NCI-H2081 treated with DMSO at 0.1 percent for 48 hours (cell line): Measurements from ENCODE around the gene ABCF3.

Source experiments
- DNase-seq: peaks from one replicate; lab custom pipeline; 2025; lab: John Stamatoyannopoulos, UW

ABCF3 gene

DNA sequence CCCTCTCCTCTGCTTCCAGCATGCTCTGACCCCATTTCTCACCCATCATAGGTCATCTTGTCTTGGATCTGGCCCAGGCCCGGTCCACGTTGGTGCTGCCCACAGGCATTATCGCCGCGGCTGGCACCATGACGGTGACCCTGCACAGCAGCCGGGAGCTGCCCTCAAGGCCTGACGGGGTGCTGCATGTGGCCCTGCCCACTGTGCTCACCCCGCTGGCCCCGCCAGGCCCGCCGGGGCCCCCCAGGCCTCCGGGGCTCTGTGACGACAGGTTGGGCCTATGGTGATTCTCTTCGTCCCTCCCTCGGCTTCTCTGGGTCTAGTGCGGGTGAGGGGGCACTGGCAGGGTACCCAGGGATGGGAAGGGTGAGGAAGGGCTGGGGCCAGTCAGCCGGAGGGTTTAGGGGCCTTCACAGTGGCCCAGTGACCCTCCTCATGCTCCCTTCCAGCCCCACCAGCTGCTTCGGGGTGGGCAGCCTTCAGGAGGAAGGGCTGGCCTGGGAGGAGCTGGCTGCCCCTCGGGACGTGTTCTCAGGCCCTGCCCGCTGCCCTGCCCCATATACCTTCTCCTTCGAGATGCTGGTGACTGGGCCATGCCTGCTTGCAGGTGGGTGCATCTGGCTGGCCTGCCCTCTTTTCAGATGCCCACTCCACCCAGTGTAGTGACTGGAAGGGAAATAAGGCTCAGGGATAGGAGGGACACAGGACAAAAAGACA is 47.3 kb downstream of the ABCF3 start:
- no peak for DNase-seq

DNA sequence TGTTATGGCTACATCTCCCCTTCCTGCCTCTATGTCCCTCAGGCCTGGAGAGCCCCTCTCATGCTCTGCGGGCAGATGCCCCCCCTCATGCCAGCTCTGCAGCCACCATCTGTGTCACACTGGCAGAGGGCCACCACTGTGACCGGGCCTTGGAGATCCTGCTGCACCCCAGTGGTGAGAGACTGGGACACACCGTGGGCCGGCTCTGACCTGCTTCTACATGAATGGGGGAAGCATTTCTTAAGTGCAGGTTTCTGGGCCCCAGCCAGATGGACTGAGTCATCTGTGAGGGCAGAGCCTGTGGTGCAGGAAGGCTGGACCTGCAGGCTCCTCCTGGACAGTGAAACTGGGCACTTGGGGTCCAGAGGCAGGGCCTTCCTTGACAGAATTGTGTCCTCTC is 48.2 kb downstream of the ABCF3 start:
- no peak for DNase-seq

DNA sequence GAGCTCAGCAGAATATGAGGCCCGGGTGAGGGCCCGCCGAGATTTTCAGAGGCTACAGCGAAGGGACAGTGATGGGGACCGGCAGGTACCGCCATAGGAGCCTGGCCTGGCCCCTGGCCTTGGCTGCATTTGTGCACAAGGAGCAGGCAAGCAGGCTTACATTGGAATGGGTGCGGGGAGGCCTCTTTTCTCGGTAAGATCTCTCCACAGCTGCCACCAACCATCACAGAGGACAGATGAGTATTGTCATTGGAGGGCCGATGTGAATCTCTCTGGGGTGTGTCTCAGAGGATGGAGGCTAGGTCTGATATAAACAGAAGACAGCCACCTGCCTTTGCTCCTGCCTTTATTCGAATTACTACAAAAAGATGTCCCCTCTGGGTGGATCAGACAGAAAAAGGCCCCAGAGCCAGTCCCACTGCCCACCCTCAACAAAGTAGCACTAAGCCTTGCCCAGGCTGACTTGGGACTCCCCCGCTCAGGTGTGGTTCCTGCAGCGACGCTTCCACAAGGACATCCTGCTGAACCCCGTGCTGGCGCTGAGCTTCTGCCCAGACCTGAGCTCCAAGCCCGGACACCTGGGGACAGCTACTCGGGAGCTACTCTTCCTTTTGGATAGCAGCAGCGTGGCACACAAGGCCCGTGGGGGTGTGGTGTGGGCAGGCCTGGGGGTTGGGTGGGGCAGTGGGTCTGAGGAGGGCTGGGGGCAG is 48.8 kb downstream of the ABCF3 start:
- DNase-seq = no peak

DNA sequence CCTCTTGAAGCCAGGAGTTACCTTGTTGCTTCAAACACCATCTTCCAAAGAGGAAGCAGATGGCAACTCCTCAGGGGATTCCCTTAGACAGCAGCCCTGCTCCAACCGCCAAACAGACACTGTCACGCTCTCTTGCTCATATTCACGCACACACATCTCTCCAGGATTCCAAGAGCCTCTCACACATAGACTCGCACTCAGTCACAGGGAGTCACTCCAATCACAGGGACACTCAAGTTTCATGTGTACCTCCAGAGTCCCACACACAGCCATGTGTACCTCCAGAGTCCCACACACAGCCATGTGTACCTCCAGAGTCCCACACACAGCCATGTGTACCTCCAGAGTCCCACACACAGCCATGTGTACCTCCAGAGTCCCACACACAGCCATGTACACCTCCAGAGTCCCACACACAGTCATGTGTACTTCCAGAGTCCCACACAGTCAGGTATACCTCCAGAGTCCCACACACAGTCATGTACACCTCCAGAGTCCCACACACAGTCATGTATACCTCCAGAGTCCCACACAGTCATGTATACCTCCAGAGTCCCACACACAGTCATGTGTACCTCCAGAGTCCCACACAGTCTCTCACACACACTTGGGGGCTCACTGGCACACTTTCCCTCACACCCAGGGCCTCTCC is 49.5 kb downstream of the ABCF3 start:
- DNase-seq = no peak

DNA sequence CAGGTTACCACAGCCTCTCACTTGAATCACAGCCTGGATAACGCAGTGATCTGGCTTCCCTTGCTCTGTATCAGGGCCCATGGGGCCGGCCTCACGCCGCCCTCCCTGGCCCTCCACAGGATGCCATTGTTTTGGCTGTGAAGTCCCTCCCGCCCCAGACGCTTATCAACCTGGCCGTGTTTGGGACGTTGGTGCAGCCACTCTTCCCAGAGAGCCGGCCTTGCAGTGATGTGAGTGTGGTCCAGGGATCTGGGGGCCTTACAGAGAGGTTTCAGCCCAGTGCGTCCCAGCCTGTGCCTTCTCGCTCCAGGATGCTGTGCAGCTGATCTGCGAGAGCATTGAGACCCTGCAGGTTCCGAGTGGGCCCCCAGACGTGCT is 50.0 kb downstream of the ABCF3 start:
- no peak for DNase-seq

DNA sequence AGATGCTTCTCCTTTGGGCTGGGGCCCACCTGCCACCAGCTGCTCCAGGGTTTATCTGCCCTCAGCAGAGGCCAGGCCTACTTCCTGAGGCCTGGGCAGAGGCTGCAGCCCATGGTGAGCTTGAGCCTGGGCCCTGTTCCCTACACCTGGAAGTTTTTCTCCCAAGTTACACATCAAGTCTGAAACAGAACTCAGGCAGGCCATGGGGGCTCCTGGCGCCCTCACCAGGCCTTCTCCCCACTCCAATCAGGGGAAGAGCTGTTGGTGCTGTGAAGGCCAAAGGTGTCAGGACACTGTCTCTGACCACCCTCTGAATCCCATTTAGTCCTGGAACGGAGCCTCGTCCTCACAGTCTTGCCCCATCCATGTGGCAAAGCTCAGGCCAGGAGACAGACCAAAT is 50.6 kb downstream of the ABCF3 start:
- no peak for DNase-seq

DNA sequence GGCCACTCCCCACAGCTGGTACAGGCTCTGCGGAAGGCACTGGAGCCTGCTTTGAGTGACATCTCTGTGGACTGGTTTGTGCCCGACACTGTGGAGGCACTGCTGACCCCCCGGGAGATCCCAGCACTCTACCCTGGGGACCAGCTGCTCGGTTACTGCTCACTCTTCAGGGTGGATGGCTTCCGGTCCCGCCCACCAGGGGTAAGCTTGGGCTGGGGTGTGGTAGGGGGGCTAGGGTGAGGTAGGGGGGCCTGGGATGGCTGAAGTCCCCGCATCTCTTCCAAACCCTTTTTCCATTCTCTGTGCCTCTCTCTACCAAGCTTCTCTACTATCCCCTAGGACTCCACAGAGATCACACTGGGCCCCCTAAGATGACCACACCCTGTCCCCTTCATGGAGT is 51.2 kb downstream of the ABCF3 start:
- no peak for DNase-seq

DNA sequence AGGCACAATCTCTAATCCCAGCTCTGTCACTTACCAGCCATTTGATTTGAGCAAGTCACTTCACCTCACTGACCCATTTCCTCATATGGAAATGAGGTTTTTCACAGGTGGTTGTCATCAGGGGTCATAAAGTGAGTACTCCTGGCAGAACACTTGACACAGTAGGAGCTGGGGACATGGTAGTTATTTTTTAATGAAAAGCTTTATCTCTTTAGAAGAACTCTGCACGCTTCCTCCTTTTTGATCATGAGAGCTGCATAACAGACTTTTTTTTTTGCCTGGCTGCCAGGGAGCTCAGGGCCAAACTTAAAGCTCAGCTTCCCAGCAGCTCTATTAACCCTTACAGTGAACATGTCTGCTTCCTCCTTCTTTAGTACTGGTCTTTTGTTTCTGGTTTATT is 51.8 kb downstream of the ABCF3 start:
- no peak for DNase-seq

DNA sequence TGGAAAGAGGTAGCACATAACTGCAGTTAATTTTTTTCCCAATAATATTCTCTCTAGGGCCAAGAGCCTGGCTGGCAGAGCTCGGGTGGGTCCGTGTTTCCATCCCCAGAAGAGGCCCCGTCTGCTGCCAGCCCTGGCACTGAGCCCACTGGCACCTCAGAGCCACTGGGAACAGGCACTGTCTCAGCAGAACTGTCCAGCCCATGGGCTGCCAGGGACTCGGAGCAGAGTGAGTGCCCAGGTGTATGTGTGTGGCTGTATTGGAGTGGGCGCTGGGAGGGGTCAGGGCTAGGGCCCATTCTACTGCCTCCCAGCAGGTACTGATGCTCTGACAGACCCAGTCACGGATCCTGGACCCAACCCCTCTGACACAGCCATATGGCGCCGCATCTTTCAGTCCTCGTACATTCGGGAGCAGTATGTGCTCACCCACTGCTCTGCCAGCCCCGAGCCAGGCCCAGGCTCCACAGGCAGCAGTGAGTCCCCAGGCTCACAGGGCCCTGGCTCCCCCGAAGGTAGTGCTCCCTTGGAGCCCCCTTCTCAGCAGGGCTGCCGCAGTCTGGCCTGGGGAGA is 52.3 kb downstream of the ABCF3 start:
- no peak for DNase-seq

DNA sequence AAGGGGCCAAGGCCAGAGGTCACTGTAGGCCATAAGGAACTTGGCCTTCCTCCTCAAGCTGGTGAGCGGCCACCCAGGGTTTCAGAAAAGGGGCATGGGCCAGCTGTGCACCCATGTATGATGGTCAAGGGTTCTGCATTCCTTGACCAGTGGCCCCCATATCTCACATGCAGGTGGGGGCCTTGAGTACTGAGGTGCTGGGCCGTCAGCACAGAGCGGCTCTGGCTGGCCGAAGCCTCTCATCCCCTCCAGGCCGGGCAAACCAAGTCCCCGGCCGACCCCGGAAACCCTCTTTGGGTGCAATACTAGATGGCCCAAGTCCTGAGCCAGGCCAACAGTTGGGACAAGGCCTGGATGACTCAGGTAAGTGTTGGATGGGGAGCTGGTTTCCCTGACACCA is 53.2 kb downstream of the ABCF3 start:
- no peak for DNase-seq

DNA sequence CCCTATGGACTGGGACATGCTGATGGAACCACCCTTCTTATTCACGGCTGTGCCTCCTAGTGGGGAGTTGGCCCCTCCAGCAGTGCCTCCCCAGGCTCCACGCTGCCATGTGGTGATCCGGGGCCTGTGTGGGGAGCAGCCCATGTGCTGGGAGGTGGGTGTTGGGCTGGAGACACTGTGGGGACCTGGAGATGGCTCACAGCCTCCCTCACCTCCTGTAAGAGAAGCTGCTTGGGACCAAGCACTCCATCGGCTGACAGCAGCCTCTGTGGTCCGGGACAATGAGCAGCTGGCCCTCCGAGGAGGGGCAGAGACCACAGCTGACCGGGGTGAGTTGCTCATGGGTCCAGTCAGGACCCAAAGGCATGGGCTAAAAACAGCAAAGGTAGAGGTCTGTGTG is 53.7 kb downstream of the ABCF3 start:
- DNase-seq = no peak

DNA sequence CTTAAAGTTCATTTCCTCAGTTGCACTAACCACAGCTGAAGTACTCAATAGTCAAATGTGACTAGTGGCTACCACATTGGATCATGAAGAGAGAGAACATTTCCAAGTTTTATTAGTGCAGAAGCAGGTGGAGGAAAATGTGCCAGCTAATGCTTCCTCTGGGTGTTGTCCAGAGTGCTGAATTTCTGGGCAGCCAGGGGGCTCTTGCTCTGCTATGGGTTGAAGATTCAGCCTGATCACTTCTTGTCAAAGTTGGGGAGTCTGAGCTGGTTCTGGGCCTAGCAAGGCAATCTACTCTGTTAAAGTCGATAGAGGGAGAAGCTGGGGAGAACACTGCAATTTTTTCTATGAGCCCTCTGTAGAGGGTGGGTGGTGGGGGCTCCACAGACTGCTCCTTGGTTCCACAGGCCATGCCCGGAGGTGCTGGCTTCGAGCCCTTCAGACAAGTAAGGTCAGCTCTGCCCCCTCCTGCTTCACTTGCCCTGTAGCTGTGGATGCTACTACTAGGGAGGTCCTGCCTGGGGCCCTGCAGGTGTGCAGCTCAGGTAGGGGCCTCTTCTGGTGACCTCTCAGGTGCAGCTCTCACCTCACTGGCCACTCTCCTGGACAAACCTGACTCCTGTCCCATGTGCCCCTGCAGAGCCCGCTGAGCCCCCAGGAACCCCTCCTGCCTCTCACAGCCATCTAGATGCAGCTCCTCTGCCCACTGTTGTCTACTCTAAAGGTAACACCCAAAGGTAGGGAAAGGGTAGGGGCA is 54.6 kb downstream of the ABCF3 start:
- DNase-seq = no peak

DNA sequence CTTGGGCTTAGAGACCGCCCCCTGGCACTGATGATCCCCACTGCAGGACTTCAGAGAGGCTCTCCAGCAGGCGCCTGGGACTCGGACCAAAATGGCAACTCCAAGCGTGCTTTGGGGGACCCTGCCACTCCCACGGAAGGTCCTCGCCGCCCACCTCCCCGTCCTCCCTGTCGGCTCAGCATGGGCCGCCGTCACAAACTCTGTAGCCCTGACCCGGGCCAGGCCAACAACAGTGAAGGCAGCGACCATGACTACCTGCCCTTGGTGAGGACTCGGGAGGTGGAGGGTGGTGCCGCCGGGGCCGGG is 55.1 kb downstream of the ABCF3 start:
- DNase-seq = no peak

DNA sequence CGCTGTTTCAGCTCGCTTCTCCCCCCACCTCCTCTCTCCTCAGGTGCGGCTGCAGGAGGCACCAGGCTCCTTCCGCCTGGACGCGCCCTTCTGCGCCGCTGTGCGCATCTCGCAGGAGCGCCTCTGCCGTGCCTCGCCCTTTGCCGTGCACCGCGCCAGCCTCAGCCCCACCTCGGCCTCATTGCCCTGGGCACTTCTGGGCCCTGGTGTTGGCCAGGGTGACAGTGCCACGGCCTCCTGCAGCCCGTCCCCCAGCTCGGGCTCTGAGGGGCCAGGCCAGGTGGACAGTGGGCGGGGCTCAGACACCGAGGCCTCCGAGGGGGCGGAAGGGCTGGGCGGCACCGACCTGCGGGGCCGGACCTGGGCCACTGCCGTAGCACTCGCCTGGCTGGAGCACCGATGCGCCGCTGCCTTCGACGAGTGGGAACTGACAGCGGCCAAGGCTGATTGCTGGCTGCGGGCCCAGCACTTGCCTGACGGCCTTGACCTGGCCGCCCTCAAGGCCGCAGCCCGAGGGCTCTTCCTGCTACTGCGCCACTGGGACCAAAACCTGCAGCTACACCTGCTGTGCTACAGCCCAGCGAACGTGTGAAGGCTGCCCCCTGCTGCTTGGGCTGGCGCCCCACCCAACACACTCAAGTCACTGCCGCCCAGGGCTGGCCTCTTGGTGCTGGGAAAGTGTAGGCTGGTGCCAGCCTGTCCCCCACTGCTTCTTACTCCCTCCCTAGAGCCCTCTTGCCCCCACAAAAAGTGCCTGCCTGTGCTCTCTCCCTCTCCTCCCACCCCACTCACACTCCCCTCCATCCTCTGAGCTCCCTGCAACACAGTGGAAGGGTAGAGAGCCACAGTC is 55.7 kb downstream of the ABCF3 start:
- DNase-seq = no peak

DNA sequence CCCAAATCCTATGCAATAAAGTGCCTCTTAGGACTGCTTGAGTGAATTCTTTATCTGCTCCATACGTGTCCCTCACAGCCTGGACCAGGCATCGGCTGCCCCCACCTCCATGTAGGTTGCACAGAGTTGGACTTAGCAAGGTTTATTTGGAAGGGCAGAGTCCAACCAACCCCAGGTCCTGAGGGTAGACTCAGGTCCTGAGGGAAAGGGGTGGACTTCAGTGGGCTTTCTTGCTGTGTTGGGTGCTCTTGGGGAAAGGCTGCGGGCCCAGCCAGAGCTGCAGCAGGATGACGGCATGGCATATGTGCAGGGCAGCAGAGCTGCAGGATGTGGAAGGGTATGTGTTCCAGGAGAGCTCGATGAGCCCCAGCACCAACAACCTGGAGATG is 56.3 kb downstream of the ABCF3 start:
- DNase-seq = no peak
